K562 (cell line): Measurements from ENCODE around the gene NDUFA5. TPM values are rescaled to one million over a fixed set of nuclear protein-coding genes. Genes with fewer than 3 reads are reported as not detected.

Experiments used
- BHLHE40 ChIP-seq: IDR thresholded peaks from 2 replicates; pipeline ENCODE4 v1.6.1; 2011; ENCODE audit warnings: low read length, improper control_type of control experiment
- EZH2 ChIP-seq: IDR thresholded peaks from 2 replicates; pipeline ENCODE4 v1.6.1; 2012; ENCODE audit warnings: low read depth, mild to moderate bottlenecking, inconsistent platforms, low read length, borderline replicate concordance
- FOXJ2 ChIP-seq: fragments of 200-800 bp; sonication (Bioruptor generic); IDR thresholded peaks from 2 replicates; pipeline ENCODE4 v1.6.1; 2016; ENCODE audit warnings: missing genetic modification characterization, missing compliant biosample characterization
- GTF2E2 ChIP-seq: fragments of 200-800 bp; sonication (Bioruptor generic); IDR thresholded peaks from 2 replicates; pipeline ENCODE4 v1.6.1; 2016; ENCODE audit warnings: missing genetic modification characterization, missing compliant biosample characterization
- KDM5B ChIP-seq: fragments of 200-600 bp; sonication (generic); IDR thresholded peaks from 2 replicates; pipeline ENCODE4 v1.6.1; 2012; ENCODE audit warnings: low read depth, mild to moderate bottlenecking, moderate library complexity, low read length, control low read depth, inconsistent platforms; ENCODE audit not compliant: insufficient replicate concordance
- KHSRP ChIP-seq: fragments of 450-650 bp; IDR thresholded peaks from 2 replicates; pipeline ENCODE4 v1.6.1; 2017
- MAFF ChIP-seq: IDR thresholded peaks from 2 replicates; pipeline ENCODE4 v1.6.1; 2012; ENCODE audit warnings: low read length, improper control_type of control experiment
- MED1 ChIP-seq: sonication (generic); formaldehyde crosslinking; IDR thresholded peaks from 2 replicates; pipeline ENCODE4 v1.8.1; 2023; ENCODE audit warnings: missing genetic modification reagents, borderline replicate concordance
- MEIS2 ChIP-seq: fragments of 450-650 bp; IDR thresholded peaks from 2 replicates; pipeline ENCODE4 v1.6.1; 2014; ENCODE audit warnings: mild to moderate bottlenecking; ENCODE audit not compliant: partially characterized antibody
- MXI1 ChIP-seq: IDR thresholded peaks from 2 replicates; pipeline ENCODE4 v1.6.1; 2011; ENCODE audit warnings: low read depth, mild to moderate bottlenecking, improper control_type of control experiment, low read length
- NFYB ChIP-seq: IDR thresholded peaks from 2 replicates; pipeline ENCODE4 v1.6.1; 2011; ENCODE audit warnings: mild to moderate bottlenecking, moderate library complexity; ENCODE audit not compliant: insufficient read length; ENCODE audit errors: extremely low read depth
- ZNF764 ChIP-seq: fragments of 250-450 bp; sonication (Bioruptor Pico); IDR thresholded peaks from 2 replicates; pipeline ENCODE4 v1.4.0; 2020; ENCODE audit warnings: low read depth, mild to moderate bottlenecking, moderate library complexity
- ZNF77 ChIP-seq: fragments of 250-450 bp; sonication (Bioruptor Pico); IDR thresholded peaks from 2 replicates; pipeline ENCODE4 v1.5.0; 2020
- polyA plus RNA-seq, 8 experiments: library from polyadenylated mRNA; depleted of rRNA in 4 of 8; stranded (reverse) in 5 of 8; unstranded in 3 of 8; fragments of >200 nt; fragmentation: Nextera tagmentation in 2 of 8; fragmentation: Illumina TruSeq in 1 of 8; extraction: Ambion mirVana in 2 of 8; extraction: Trizol in 1 of 8; gene quantifications; 2 replicates each; pipeline versions ENCODE4 v1.2.1 to v1.2.3, GENCODE V29; 2011 to 2014; ENCODE audit warnings: inconsistent platforms in 1 of 8, missing spikeins in 1 of 8
- total RNA-seq, 7 experiments: library from RNA; depleted of rRNA in 6 of 7; stranded (reverse); fragments of >200 nt in 6 of 7; fragmentation: Illumina TruSeq in 2 of 7; extraction: Trizol in 2 of 7; gene quantifications; 2 replicates each; pipeline versions ENCODE4 v1.2.1 to v1.2.3, GENCODE V29; 2011 to 2021; ENCODE audit warnings: low replicate concordance in 1 of 7
- TF ChIP-seq, protein P1 (sequence below): conservative IDR thresholded peaks from 2 replicates; pipeline ENCODE4 v1.6.1; 2011; ENCODE audit warnings: low read depth, mild to moderate bottlenecking, low read length; ENCODE audit not compliant: control insufficient read depth
- TF ChIP-seq, protein P2 (sequence below): sonication (generic); formaldehyde crosslinking; IDR thresholded peaks from 2 replicates; pipeline ENCODE4 v1.4.0; 2020; ENCODE audit warnings: mild to moderate bottlenecking, missing genetic modification reagents
- TF ChIP-seq, protein P3 (sequence below): fragments of 150-350 bp; conservative IDR thresholded peaks from 2 replicates; pipeline ENCODE4 v1.6.1; 2014; ENCODE audit warnings: low read length
- TF ChIP-seq, protein P4 (sequence below): fragments of 250-450 bp; sonication (Bioruptor Pico); IDR thresholded peaks from 2 replicates; pipeline ENCODE4 v1.4.0; 2020; ENCODE audit warnings: mild to moderate bottlenecking
- TF ChIP-seq, protein P5 (sequence below): fragments of 450-650 bp; IDR thresholded peaks from 2 replicates; pipeline ENCODE4 v1.6.1; 2016; ENCODE audit warnings: antibody characterized with exemption

The NDUFA5 gene
- total and polyA plus RNA-seq, 9 of the 15 experiments (the other 6 are each of a cell fraction or from before 2014, with no cell fraction given) = 155 to 677 (median 269) TPM

DNA sequence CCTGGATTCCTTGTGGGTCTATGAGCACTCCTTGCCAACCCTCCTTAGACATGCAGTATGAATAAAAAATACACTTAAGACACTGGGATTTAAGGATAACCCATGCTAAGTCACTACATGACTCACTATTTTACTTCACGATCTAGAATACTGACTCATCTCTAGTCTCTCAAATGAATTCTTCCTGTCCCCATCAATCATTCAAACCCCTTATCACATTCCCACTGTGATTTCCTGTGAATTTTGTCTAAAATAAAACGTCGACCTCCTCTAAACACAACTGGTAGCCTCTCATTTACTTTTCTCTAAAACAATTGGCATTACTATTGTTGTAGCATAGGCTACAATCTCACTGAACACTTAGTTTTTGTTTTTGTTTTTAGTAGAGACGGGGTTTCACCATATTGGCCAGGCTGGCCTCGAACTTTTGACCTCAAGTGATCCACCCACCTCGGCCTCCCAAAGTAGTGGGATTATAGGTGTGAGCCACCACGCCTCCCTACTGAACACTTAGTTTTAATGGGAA lies 19.4 kb downstream of the NDUFA5 start (continued):
- TF ChIP-seq ZNF77 (CRISPR knock-in tag) = no peak
- TF ChIP-seq GTF2E2 (tag) = peak; percentile 57; the same call in 1 of the 2 replicates
- TF ChIP-seq, protein P1, sequence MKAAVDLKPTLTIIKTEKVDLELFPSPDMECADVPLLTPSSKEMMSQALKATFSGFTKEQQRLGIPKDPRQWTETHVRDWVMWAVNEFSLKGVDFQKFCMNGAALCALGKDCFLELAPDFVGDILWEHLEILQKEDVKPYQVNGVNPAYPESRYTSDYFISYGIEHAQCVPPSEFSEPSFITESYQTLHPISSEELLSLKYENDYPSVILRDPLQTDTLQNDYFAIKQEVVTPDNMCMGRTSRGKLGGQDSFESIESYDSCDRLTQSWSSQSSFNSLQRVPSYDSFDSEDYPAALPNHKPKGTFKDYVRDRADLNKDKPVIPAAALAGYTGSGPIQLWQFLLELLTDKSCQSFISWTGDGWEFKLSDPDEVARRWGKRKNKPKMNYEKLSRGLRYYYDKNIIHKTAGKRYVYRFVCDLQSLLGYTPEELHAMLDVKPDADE = no peak
- TF ChIP-seq BHLHE40 = no peak
- no peak for TF ChIP-seq ZNF764 (CRISPR knock-in tag)
- TF ChIP-seq FOXJ2 = no peak
- TF ChIP-seq MAFF = peak; percentile 78; the same call in 1 of the 2 replicates
- no peak for TF ChIP-seq EZH2
- TF ChIP-seq, protein P2, sequence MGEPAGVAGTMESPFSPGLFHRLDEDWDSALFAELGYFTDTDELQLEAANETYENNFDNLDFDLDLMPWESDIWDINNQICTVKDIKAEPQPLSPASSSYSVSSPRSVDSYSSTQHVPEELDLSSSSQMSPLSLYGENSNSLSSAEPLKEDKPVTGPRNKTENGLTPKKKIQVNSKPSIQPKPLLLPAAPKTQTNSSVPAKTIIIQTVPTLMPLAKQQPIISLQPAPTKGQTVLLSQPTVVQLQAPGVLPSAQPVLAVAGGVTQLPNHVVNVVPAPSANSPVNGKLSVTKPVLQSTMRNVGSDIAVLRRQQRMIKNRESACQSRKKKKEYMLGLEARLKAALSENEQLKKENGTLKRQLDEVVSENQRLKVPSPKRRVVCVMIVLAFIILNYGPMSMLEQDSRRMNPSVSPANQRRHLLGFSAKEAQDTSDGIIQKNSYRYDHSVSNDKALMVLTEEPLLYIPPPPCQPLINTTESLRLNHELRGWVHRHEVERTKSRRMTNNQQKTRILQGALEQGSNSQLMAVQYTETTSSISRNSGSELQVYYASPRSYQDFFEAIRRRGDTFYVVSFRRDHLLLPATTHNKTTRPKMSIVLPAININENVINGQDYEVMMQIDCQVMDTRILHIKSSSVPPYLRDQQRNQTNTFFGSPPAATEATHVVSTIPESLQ (CRISPR knock-in tag) = no peak
- TF ChIP-seq, protein P3, sequence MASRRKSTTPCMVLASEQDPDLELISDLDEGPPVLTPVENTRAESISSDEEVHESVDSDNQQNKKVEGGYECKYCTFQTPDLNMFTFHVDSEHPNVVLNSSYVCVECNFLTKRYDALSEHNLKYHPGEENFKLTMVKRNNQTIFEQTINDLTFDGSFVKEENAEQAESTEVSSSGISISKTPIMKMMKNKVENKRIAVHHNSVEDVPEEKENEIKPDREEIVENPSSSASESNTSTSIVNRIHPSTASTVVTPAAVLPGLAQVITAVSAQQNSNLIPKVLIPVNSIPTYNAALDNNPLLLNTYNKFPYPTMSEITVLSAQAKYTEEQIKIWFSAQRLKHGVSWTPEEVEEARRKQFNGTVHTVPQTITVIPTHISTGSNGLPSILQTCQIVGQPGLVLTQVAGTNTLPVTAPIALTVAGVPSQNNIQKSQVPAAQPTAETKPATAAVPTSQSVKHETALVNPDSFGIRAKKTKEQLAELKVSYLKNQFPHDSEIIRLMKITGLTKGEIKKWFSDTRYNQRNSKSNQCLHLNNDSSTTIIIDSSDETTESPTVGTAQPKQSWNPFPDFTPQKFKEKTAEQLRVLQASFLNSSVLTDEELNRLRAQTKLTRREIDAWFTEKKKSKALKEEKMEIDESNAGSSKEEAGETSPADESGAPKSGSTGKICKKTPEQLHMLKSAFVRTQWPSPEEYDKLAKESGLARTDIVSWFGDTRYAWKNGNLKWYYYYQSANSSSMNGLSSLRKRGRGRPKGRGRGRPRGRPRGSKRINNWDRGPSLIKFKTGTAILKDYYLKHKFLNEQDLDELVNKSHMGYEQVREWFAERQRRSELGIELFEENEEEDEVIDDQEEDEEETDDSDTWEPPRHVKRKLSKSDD = no peak
- TF ChIP-seq KHSRP = peak; percentile 24; the same call in 1 of the 2 replicates
- TF ChIP-seq, protein P4, sequence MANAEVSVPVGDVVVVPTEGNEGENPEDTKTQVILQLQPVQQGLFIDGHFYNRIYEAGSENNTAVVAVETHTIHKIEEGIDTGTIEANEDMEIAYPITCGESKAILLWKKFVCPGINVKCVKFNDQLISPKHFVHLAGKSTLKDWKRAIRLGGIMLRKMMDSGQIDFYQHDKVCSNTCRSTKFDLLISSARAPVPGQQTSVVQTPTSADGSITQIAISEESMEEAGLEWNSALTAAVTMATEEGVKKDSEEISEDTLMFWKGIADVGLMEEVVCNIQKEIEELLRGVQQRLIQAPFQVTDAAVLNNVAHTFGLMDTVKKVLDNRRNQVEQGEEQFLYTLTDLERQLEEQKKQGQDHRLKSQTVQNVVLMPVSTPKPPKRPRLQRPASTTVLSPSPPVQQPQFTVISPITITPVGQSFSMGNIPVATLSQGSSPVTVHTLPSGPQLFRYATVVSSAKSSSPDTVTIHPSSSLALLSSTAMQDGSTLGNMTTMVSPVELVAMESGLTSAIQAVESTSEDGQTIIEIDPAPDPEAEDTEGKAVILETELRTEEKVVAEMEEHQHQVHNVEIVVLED (CRISPR knock-in tag) = no peak
- no peak for TF ChIP-seq MXI1
- peak; percentile 99 for TF ChIP-seq MEIS2
- TF ChIP-seq, protein P5, sequence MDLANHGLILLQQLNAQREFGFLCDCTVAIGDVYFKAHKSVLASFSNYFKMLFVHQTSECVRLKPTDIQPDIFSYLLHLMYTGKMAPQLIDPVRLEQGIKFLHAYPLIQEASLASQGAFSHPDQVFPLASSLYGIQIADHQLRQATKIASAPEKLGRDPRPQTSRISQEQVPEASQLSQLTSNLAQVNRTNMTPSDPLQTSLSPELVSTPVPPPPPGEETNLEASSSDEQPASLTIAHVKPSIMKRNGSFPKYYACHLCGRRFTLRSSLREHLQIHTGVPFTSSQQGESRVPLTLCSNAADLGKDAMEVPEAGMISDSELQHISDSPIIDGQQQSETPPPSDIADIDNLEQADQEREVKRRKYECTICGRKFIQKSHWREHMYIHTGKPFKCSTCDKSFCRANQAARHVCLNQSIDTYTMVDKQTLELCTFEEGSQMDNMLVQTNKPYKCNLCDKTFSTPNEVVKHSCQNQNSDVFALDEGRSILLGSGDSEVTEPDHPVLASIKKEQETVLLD = peak; percentile 42; the same call in 1 of the 2 replicates
- TF ChIP-seq MED1 (CRISPR knock-in tag) = no peak
- TF ChIP-seq KDM5B = no peak
- TF ChIP-seq NFYB = no peak
